HCT116 (cell line): ENCODE data around the gene FHDC1. TPM values are rescaled to one million over a fixed set of nuclear protein-coding genes. Genes with fewer than 3 reads are reported as not detected.

Experiments used
- ATAC-seq: fragments of 200-7000 bp; cut with Tn5 transposase; 2 replicates; pipeline ENCODE4 v1.9.1; 2020; ENCODE audit warnings: mild to moderate bottlenecking, moderate library complexity
- BruUV-seq: library from RNA; stranded (reverse); fragments of 400-500 nt; replicated peaks from 2 replicates; lab custom pipeline; 2021; lab: Mats Ljungman, UMichigan
- CTCF ChIA-PET: fragments of 300-600 bp; sonication (Branson Sonifier 250); formaldehyde crosslinking; loops from one replicate; lab custom pipeline; 2021; ENCODE audit warnings: antibody characterized with exemption; lab: Charles Lee
- POLR2A ChIA-PET: fragments of 300-600, 350-600 bp; sonication (Branson Sonifier 250); formaldehyde crosslinking; loops from one replicate; lab custom pipeline; 2021; ENCODE audit warnings: antibody characterized with exemption; lab: Charles Lee
- RAD21 ChIA-PET, 2 experiments: fragments of 300-600 bp; sonication (Branson Sonifier 250); formaldehyde crosslinking; loops; one replicate each; lab custom pipeline; 2023; ENCODE audit warnings: low total read pairs in 2 of 2; ENCODE audit not compliant: uncharacterized antibody in 2 of 2, unreplicated experiment in 2 of 2, low non-redundant PET in 1 of 2; lab: Charles Lee
- DNase-seq: peaks from one replicate; pipeline ENCODE4 v3.0.0-alpha.2; 2010; ENCODE audit warnings: low read depth, low spot score
- H2AFZ ChIP-seq: fragments of 200-600 bp; shearing (Covaris generic), sonication (generic); 2 replicates; pipeline ENCODE4 v1.6.1; 2017; ENCODE audit warnings: low read depth, mixed run types, mixed read lengths, antibody characterized with exemption, low read length; ENCODE audit not compliant: poor library complexity, severe bottlenecking
- H3K27ac ChIP-seq: 2 replicates; pipeline ENCODE4 v1.5.1; 2012; ENCODE audit warnings: low read depth, low read length
- H3K27me3 ChIP-seq: fragments of 200-600 bp; sonication (generic); 2 replicates; pipeline ENCODE4 v1.6.1; 2016; ENCODE audit warnings: mixed run types, low read length, mixed read lengths; ENCODE audit not compliant: insufficient read depth
- H3K36me3 ChIP-seq, 2 experiments: fragments of 200-500 bp in 1 of 2; fragments of 200-600 bp in 1 of 2; sonication (Bioruptor generic) in 1 of 2; sonication (generic) in 1 of 2; 2 replicates each; pipeline versions ENCODE4 v1.5.1 to v1.6.1; 2014 to 2016; ENCODE audit warnings: low read length in 2 of 2, inconsistent platforms in 1 of 2, mixed read lengths in 1 of 2, mixed run types in 1 of 2; ENCODE audit not compliant: insufficient read depth in 2 of 2, control insufficient read depth in 1 of 2
- H3K4me1 ChIP-seq, 2 experiments: fragments of 200-600 bp in 1 of 2; sonication (generic) in 1 of 2; 2 replicates each; pipeline versions ENCODE4 v1.5.1 to v1.6.1; 2012 to 2017; ENCODE audit warnings: low read length in 2 of 2, inconsistent platforms in 1 of 2, mild to moderate bottlenecking in 1 of 2, mixed read lengths in 1 of 2, mixed run types in 1 of 2, moderate library complexity in 1 of 2; ENCODE audit not compliant: insufficient read depth in 2 of 2, control insufficient read depth in 1 of 2
- H3K4me2 ChIP-seq: fragments of 200-600 bp; sonication (generic); 2 replicates; pipeline ENCODE4 v1.6.1; 2017; ENCODE audit warnings: mixed run types, low read length, mixed read lengths
- H3K4me3 ChIP-seq, 2 experiments: fragments of 200-600 bp in 1 of 2; sonication (generic) in 1 of 2; replicated peaks in 1 of 2; 2 replicates each; pipeline ENCODE4 v1.5.1; 2011 to 2016; ENCODE audit warnings: low read length in 2 of 2, control low read depth in 1 of 2, low read depth in 1 of 2, mild to moderate bottlenecking in 1 of 2, mixed read lengths in 1 of 2, mixed run types in 1 of 2
- H3K79me2 ChIP-seq: fragments of 200-600 bp; sonication (generic); 2 replicates; pipeline ENCODE4 v1.6.1; 2017; ENCODE audit warnings: mild to moderate bottlenecking, mixed run types, low read length, moderate library complexity, mixed read lengths; ENCODE audit not compliant: insufficient read depth
- H3K9ac ChIP-seq: fragments of 200-600 bp; sonication (generic); 2 replicates; pipeline ENCODE4 v1.6.1; 2016; ENCODE audit warnings: low read length, mixed read lengths
- H3K9me2 ChIP-seq: fragments of 200-600 bp; sonication (generic), shearing (Covaris generic); 2 replicates; pipeline ENCODE4 v1.6.1; 2017; ENCODE audit warnings: mixed run types, mild to moderate bottlenecking, moderate library complexity; ENCODE audit not compliant: insufficient read depth
- H3K9me3 ChIP-seq, 2 experiments: fragments of 200-500 bp in 1 of 2; fragments of 200-600 bp in 1 of 2; sonication (Bioruptor generic) in 1 of 2; sonication (generic) in 1 of 2; 2 replicates each; pipeline ENCODE4 v1.6.1; 2014 to 2017; ENCODE audit warnings: low read length in 2 of 2, mixed read lengths in 2 of 2, inconsistent platforms in 1 of 2, low read depth in 1 of 2, mild to moderate bottlenecking in 1 of 2, mixed run types in 1 of 2, moderate library complexity in 1 of 2; ENCODE audit not compliant: control insufficient read depth in 1 of 2, insufficient read depth in 1 of 2
- H4K20me1 ChIP-seq: fragments of 200-600 bp; sonication (generic), shearing (Covaris generic); 2 replicates; pipeline ENCODE4 v1.6.1; 2017; ENCODE audit warnings: mixed run types, mild to moderate bottlenecking, moderate library complexity; ENCODE audit not compliant: insufficient read depth
- POLR2A ChIP-seq: IDR thresholded peaks from 2 replicates; pipeline ENCODE4 v1.7.0; 2011; ENCODE audit warnings: borderline replicate concordance; ENCODE audit not compliant: insufficient read depth, insufficient read length; ENCODE audit errors: extremely low read depth
- SIN3A ChIP-seq: IDR thresholded peaks from 2 replicates; pipeline ENCODE4 v1.6.1; 2012; ENCODE audit warnings: low read depth
- SP1 ChIP-seq: IDR thresholded peaks from 2 replicates; pipeline ENCODE4 v1.6.1; 2012; ENCODE audit warnings: low read depth
- SRF ChIP-seq: IDR thresholded peaks from 2 replicates; pipeline ENCODE4 v1.6.1; 2012; ENCODE audit warnings: low read depth
- YY1 ChIP-seq: IDR thresholded peaks from 2 replicates; pipeline ENCODE4 v1.6.1; 2011; ENCODE audit warnings: low read length, low read depth, moderate library complexity, mild to moderate bottlenecking; ENCODE audit not compliant: insufficient replicate concordance; ENCODE audit errors: extremely low read depth
- intact Hi-C: fragments of 100-400 bp; cut with micrococcal nuclease; formaldehyde crosslinking; loops from 2 replicates; pipeline ENCODE4 v1.10.0; 2022
- total RNA-seq: library from RNA; stranded (reverse); gene quantifications from one replicate; pipeline ENCODE4 v1.2.1, GENCODE V29; 2021; ENCODE audit not compliant: unreplicated experiment
- TF ChIP-seq, protein P1 (sequence below): IDR thresholded peaks from 2 replicates; pipeline ENCODE4 v1.6.1; 2012; ENCODE audit warnings: low read depth

The FHDC1 gene
- total RNA-seq, 1 experiment from 2014 or later: 1.8 TPM

DNA sequence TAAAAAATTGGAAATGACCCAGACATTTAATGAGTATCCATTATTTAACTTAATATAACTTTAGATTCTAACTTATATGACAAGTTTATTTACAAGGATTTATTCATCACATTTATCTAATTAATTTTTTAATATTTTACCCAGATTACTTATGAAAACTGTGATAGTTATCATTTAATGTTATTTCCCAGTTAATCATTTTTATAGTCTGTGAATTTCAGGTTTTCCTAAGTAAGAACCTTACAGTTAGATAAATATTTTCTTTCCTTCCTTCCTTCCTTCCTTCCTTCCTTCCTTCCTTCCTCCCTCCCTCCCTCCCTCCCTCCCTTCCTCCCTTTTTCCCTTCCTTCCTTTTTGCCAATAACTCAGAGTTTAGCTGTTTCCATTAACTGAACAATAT lies 14.8 kb upstream of the FHDC1 start (continued):
- no peak for TF ChIP-seq SRF

DNA sequence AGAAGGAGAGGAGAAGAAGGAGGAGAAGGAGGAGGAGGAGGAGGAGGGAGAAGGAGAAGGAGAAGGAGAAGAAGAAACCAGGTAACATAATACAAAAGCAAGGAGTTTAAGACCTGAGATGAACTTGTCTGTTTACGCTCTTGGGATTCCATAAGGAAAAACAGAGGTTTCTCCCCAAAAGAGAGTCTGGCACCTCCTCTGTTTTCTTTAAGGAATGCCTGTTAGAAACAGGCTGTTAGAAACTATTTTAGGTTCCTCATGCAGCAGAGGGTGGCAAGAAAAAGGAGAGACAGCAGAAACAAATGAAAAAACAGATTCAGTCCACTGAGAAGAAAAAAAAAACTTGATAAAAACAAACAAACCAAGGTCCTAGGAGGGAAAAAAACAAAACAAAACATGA lies 10.3 kb upstream of the FHDC1 start:
- no TSS peak for BruUV-seq
- no peaks in the 10 kb centered on the region for H4K20me1 ChIP-seq
- DNase-seq: no peak
- RAD21 ChIA-PET: no interaction called here
- no peaks in the 10 kb centered on the region for H3K4me1 ChIP-seq
- H3K9me3 ChIP-seq: no peaks in the 10 kb centered on the region; a peak in 1 of 4 replicates
- no peak overlapping the region for H3K27ac ChIP-seq
- H3K9me2 ChIP-seq: no peaks in the 10 kb centered on the region
- no peaks in the 10 kb centered on the region for H3K79me2 ChIP-seq
- H3K4me2 ChIP-seq: no peak overlapping the region
- no peak overlapping the region for H3K9ac ChIP-seq
- no peak for ATAC-seq
- CTCF ChIA-PET: no interaction called here
- no peaks in the 10 kb centered on the region for H3K36me3 ChIP-seq
- TF ChIP-seq, protein P1, sequence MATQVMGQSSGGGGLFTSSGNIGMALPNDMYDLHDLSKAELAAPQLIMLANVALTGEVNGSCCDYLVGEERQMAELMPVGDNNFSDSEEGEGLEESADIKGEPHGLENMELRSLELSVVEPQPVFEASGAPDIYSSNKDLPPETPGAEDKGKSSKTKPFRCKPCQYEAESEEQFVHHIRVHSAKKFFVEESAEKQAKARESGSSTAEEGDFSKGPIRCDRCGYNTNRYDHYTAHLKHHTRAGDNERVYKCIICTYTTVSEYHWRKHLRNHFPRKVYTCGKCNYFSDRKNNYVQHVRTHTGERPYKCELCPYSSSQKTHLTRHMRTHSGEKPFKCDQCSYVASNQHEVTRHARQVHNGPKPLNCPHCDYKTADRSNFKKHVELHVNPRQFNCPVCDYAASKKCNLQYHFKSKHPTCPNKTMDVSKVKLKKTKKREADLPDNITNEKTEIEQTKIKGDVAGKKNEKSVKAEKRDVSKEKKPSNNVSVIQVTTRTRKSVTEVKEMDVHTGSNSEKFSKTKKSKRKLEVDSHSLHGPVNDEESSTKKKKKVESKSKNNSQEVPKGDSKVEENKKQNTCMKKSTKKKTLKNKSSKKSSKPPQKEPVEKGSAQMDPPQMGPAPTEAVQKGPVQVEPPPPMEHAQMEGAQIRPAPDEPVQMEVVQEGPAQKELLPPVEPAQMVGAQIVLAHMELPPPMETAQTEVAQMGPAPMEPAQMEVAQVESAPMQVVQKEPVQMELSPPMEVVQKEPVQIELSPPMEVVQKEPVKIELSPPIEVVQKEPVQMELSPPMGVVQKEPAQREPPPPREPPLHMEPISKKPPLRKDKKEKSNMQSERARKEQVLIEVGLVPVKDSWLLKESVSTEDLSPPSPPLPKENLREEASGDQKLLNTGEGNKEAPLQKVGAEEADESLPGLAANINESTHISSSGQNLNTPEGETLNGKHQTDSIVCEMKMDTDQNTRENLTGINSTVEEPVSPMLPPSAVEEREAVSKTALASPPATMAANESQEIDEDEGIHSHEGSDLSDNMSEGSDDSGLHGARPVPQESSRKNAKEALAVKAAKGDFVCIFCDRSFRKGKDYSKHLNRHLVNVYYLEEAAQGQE: no peak
- TF ChIP-seq YY1 (no peak), SIN3A (no peak), SP1 (no peak), POLR2A (no peak)
- POLR2A ChIA-PET: no interaction called here
- H3K27me3 ChIP-seq: no peaks in the 10 kb centered on the region
- no peak overlapping the region for H3K4me3 ChIP-seq
- intact Hi-C loops: no loop called here
- H2AFZ ChIP-seq: no peak overlapping the region
